ENCODE data around the gene GRIP1. TPM values are rescaled to one million over a fixed set of nuclear protein-coding genes. Genes with fewer than 3 reads are reported as not detected.

The GRIP1 gene
- total and polyA plus RNA-seq, 2 of the 4 experiments (the other 2 are of a cell fraction): under 0.01 to 0.07 TPM

DNA sequence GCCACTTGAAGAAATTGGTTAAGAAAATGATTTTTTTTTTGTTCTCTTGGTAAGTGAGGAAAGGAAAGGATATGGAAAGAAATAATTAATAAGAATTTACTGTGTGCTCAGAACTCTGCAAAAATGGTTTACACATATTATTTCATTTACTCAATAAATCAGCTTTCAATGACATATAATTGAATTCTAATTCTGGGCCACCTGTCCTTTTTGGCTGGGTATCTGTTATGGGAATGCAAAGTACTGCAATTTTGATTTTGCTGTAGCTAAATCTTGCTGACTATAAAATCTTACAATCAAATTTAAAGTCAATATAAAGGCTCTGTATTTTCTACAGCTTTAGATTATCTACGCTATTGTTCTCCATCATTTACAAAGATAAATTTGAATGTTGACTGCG is 147.1 kb downstream of the GRIP1 start:
- Histone ChIP-seq H4K20me1 (ENCODE audit: insufficient read depth, low read length) (no peaks in the 10 kb centered on the region), H3K14ac (replicated peaks; ENCODE audit: low read depth, low read length) (no peak overlapping the region), H2AFZ (replicated peaks; ENCODE audit: low read length, poor library complexity) (no peak overlapping the region), H2AK5ac (ENCODE audit: low read depth, low read length) (no peak overlapping the region), H4K5ac (ENCODE audit: low read depth, low read length) (no peak overlapping the region), H3K56ac (ENCODE audit: extremely low read depth, insufficient read depth, low read length) (no peak overlapping the region), H4K8ac (ENCODE audit: low read depth in 2 of 2, low read length in 2 of 2) (no peak overlapping the region), H3K23ac (ENCODE audit: low read depth, low read length) (no peak overlapping the region), H2BK20ac (ENCODE audit: low read depth, low read length) (no peak overlapping the region), H3K27ac (ENCODE audit: insufficient read depth, low read length) (no peak overlapping the region), H2BK5ac (ENCODE audit: low read depth, low read length, poor library complexity, severe bottlenecking) (no peak overlapping the region), H3K36me3 (ENCODE audit: control insufficient read depth, insufficient read depth, low read length) (no peaks in the 10 kb centered on the region), H3K9ac (ENCODE audit: low read depth, low read length) (no peak overlapping the region), H3K27me3 (ENCODE audit: control insufficient read depth, insufficient read depth, low read length) (no peaks in the 10 kb centered on the region), H2AK9ac (replicated peaks; ENCODE audit: low read depth, low read length, poor library complexity) (no peak overlapping the region), H2BK120ac (ENCODE audit: low read depth, low read length) (no peak overlapping the region), H3K4me2 (ENCODE audit: low read depth, low read length) (no peak overlapping the region), H3K4me3 (ENCODE audit: insufficient read depth, low read depth, low read length) (no peak overlapping the region), H3K79me1 (ENCODE audit: low read depth in 1 of 2, low read length in 2 of 2) (no peaks in the 10 kb centered on the region), H3K18ac (ENCODE audit: low read depth, low read length) (no peak overlapping the region), H4K91ac (ENCODE audit: insufficient read depth, low read depth, low read length) (no peak overlapping the region), H2BK15ac (ENCODE audit: low read depth, low read length) (no peak overlapping the region), H3K9me1 (ENCODE audit: insufficient read depth, low read length) (no peaks in the 10 kb centered on the region), H3K9me3 (ENCODE audit: control insufficient read depth, insufficient read depth, low read length) (no peaks in the 10 kb centered on the region), H3K4ac (ENCODE audit: low read depth, low read length) (no peak overlapping the region), H3K4me1 (ENCODE audit: control insufficient read depth, insufficient read depth, low read length) (no peaks in the 10 kb centered on the region)
- CTCF ChIA-PET: interaction anchor here (1.2 kb wide), 1 partner anchor 10 kb away, joined by 3 read pairs; no protein-coding TSS in a partner anchor
- in situ Hi-C loops (cut with MboI; ENCODE audit: low sequenced_read_pairs) (no loop called here), intact Hi-C loops (cut with micrococcal nuclease) (no loop called here), dilution Hi-C loops (cut with HindIII; ENCODE audit: low sequenced_read_pairs, unreplicated experiment) (no loop called here)
- ATAC-seq (ENCODE audit: low read depth): no peak
- POLR2A ChIA-PET (ENCODE audit: unreplicated experiment): interaction anchor here (0.6 kb wide), 1 partner anchor 20 kb away, joined by 3 read pairs; no protein-coding TSS in a partner anchor
- DNase-seq: no peak
- no peak for TF ChIP-seq MXI1 (IDR thresholded peaks at IDR 0.05; ENCODE audit: borderline replicate concordance, low read depth, low read length)
- TF ChIP-seq CHD1 (IDR thresholded peaks at IDR 0.05; ENCODE audit: low read depth, low read length): no peak
- TF ChIP-seq BHLHE40 (IDR thresholded peaks at IDR 0.05; ENCODE audit: low read depth, low read length): no peak
- no peak for TF ChIP-seq RFX5 (IDR thresholded peaks at IDR 0.05; ENCODE audit: low read depth, low read length)
- TF ChIP-seq CEBPB (IDR thresholded peaks at IDR 0.05; ENCODE audit: low read depth, low read length): no peak
- no peak for TF ChIP-seq MAFK (IDR thresholded peaks at IDR 0.05; ENCODE audit: low read depth, low read length)
- TF ChIP-seq USF2 (IDR thresholded peaks at IDR 0.05; ENCODE audit: low read depth, low read length): no peak
- TF ChIP-seq MAZ (IDR thresholded peaks at IDR 0.05; ENCODE audit: borderline replicate concordance, low read depth, low read length): no peak
- TF ChIP-seq, protein P1, sequence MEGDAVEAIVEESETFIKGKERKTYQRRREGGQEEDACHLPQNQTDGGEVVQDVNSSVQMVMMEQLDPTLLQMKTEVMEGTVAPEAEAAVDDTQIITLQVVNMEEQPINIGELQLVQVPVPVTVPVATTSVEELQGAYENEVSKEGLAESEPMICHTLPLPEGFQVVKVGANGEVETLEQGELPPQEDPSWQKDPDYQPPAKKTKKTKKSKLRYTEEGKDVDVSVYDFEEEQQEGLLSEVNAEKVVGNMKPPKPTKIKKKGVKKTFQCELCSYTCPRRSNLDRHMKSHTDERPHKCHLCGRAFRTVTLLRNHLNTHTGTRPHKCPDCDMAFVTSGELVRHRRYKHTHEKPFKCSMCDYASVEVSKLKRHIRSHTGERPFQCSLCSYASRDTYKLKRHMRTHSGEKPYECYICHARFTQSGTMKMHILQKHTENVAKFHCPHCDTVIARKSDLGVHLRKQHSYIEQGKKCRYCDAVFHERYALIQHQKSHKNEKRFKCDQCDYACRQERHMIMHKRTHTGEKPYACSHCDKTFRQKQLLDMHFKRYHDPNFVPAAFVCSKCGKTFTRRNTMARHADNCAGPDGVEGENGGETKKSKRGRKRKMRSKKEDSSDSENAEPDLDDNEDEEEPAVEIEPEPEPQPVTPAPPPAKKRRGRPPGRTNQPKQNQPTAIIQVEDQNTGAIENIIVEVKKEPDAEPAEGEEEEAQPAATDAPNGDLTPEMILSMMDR (conservative IDR thresholded peaks at IDR 0.05; ENCODE audit: low read depth, low read length): no peak
- TF ChIP-seq NFE2L2 (IDR thresholded peaks at IDR 0.05; ENCODE audit: low read depth, low read length): no peak
- no peak for TF ChIP-seq RAD21 (IDR thresholded peaks at IDR 0.05; ENCODE audit: low read length)
- no peak for TF ChIP-seq SMC3 (IDR thresholded peaks at IDR 0.05; ENCODE audit: low read depth, low read length)
- no peak for TF ChIP-seq POLR2A (IDR thresholded peaks at IDR 0.05; ENCODE audit: low read depth, low read length)
- TF ChIP-seq ELK1 (IDR thresholded peaks at IDR 0.05; ENCODE audit: borderline replicate concordance, low read depth, low read length): no peak
- no peak for TF ChIP-seq RCOR1 (IDR thresholded peaks at IDR 0.05; ENCODE audit: insufficient replicate concordance, low read length)
- no peak for TF ChIP-seq FOS (IDR thresholded peaks at IDR 0.05; ENCODE audit: low read depth, low read length)
- no CpG with 5 or more reads among the region's 2 CpGs for WGBS, 2 experiments (ENCODE audit: extremely low coverage in 2 of 2, insufficient read length in 1 of 2)
- no TSS peak for BruUV-seq (replicated peaks)
